CD4-positive, alpha-beta T cell treated with Interleukin-12 subunit alpha and Interleukin-12 subunit beta, for 1 hour (primary cell): ENCODE results near the gene SPEF2.
A peak's percentile ranks its signal among the peaks of the same experiment; 100 is the strongest.

Experiments
- DNase-seq: peaks from one replicate; pipeline ENCODE4 v3.0.0-alpha.2; 2020

The SPEF2 gene

GRCh38 chr5:35785601-35786085, 168.0 kb downstream of the SPEF2 start:
- no peak for DNase-seq

GRCh38 chr5:35788724-35789123, 171.1 kb downstream of the SPEF2 start:
- DNase-seq: no peak

GRCh38 chr5:35789732-35790456, 172.2 kb downstream of the SPEF2 start:
- DNase-seq: peak; percentile 37

GRCh38 chr5:35790457-35790822, 172.8 kb downstream of the SPEF2 start:
- DNase-seq: no peak

- no peak for DNase-seq
These were observed 176.6 kb downstream of the SPEF2 start for GRCh38 chr5:35794328-35794619.

- no peak for DNase-seq
These were observed 177.2 kb downstream of the SPEF2 start for GRCh38 chr5:35794684-35795375.

GRCh38 chr5:35799181-35799580, 181.5 kb downstream of the SPEF2 start:
- no peak for DNase-seq

- no peak for DNase-seq
These were observed 182.1 kb downstream of the SPEF2 start for GRCh38 chr5:35799753-35800152.

- peak; percentile 50 for DNase-seq
These were observed 185.6 kb downstream of the SPEF2 start for GRCh38 chr5:35803191-35803651.

- DNase-seq: no peak
These were observed 186.6 kb downstream of the SPEF2 start for GRCh38 chr5:35804201-35804653.

GRCh38 chr5:35804841-35805240, 187.2 kb downstream of the SPEF2 start:
- no peak for DNase-seq

GRCh38 chr5:35810601-35811000, 192.9 kb downstream of the SPEF2 start:
- DNase-seq: peak; percentile 45

- peak; percentile 84 for DNase-seq
These were observed 193.6 kb downstream of the SPEF2 start for GRCh38 chr5:35811108-35811741.

GRCh38 chr5:35813521-35813920, 195.9 kb downstream of the SPEF2 start:
- no peak for DNase-seq

GRCh38 chr5:35815089-35815936, 197.7 kb downstream of the SPEF2 start:
- peak; percentile 67 for DNase-seq

- DNase-seq: peak; percentile 59
These were observed 199.3 kb downstream of the SPEF2 start for GRCh38 chr5:35816881-35817521.

GRCh38 chr5:35819026-35819425, 201.4 kb downstream of the SPEF2 start:
- DNase-seq: no peak

GRCh38 chr5:35819668-35820067, 202.0 kb downstream of the SPEF2 start:
- no peak for DNase-seq

- no peak for DNase-seq
These were observed 203.1 kb downstream of the SPEF2 start for GRCh38 chr5:35820735-35821134.

- DNase-seq: no peak
These were observed 203.8 kb downstream of the SPEF2 start for GRCh38 chr5:35821513-35821912.

GRCh38 chr5:35822511-35822910, 204.8 kb downstream of the SPEF2 start:
- DNase-seq: peak; percentile 59

GRCh38 chr5:35823347-35824098, 205.9 kb downstream of the SPEF2 start:
- DNase-seq: no peak
